Kidney (tissue), 14 donors: ENCODE measurements around the gene KIR3DL2. TPM values are rescaled to one million over a fixed set of nuclear protein-coding genes. Genes with fewer than 3 reads are reported as not detected.
"Not testable (repeated sequence)": the region's sequence is repeated elsewhere in the genome, so short reads cannot be mapped to it uniquely, and the experiment has no call there.

Experiments
- DNase-seq, 5 donors: peaks; one replicate each; pipeline ENCODE4 v3.0.0-alpha.2; 2013 to 2020
- FAIRE-seq: peaks from 2 replicates; lab custom pipeline; 2012; peaks lifted over from hg19 to GRCh38; lab: Jason Lieb, UNC
- H3K27ac ChIP-seq, 2 donors: one replicate each; pipeline ENCODE4 v1.7.0; 2013; ENCODE audit warnings: low read depth in 2 of 2, low read length in 2 of 2, inconsistent platforms in 1 of 2
- H3K27me3 ChIP-seq: one replicate; pipeline ENCODE4 v1.7.1; 2013; ENCODE audit warnings: low read length, inconsistent platforms; ENCODE audit not compliant: control insufficient read depth, insufficient read depth
- H3K36me3 ChIP-seq, 3 donors: one replicate each; pipeline versions ENCODE4 v1.7.0 to v1.7.1; 2013; ENCODE audit warnings: low read length in 3 of 3, control low read depth in 1 of 3, inconsistent platforms in 1 of 3; ENCODE audit not compliant: insufficient read depth in 3 of 3, control insufficient read depth in 2 of 3
- H3K4me1 ChIP-seq, 3 donors: one replicate each; pipeline versions ENCODE4 v1.7.0 to v1.7.1; 2013; ENCODE audit warnings: low read length in 3 of 3, inconsistent platforms in 1 of 3, low read depth in 1 of 3; ENCODE audit not compliant: control insufficient read depth in 2 of 3, insufficient read depth in 2 of 3
- H3K4me3 ChIP-seq, 3 donors: one replicate each; pipeline versions ENCODE4 v1.7.0 to v1.8.1; 2013; ENCODE audit warnings: low read length in 3 of 3, control low read depth in 1 of 3, inconsistent platforms in 1 of 3
- H3K9ac ChIP-seq, 3 donors: one replicate each; pipeline versions ENCODE4 v1.7.0 to v1.7.1; 2013; ENCODE audit warnings: low read length in 3 of 3, control low read depth in 1 of 3, inconsistent platforms in 1 of 3
- H3K9me3 ChIP-seq, 3 donors: one replicate each; pipeline versions ENCODE4 v1.7.0 to v1.7.1; 2013; ENCODE audit warnings: low read length in 3 of 3, control low read depth in 1 of 3, inconsistent platforms in 1 of 3; ENCODE audit not compliant: control insufficient read depth in 2 of 3, insufficient read depth in 1 of 3
- CTCF ChIP-seq: IDR thresholded peaks from 3 replicates; pipeline ENCODE4 v1.5.1; 2012; ENCODE audit warnings: mild to moderate bottlenecking, moderate library complexity, borderline replicate concordance; ENCODE audit not compliant: insufficient read depth; ENCODE audit errors: extremely low read depth
- intact Hi-C: fragments of 100-400 bp; cut with DNase I; formaldehyde crosslinking; loops from one replicate; pipeline ENCODE4 v1.11.1; 2022
- polyA plus RNA-seq: library from polyadenylated mRNA; stranded (reverse); fragments of 350-450 nt; fragmentation: Illumina TruSeq; extraction: RNeasy Lipid Tissue Mini Kit (QIAGEN cat#74804); gene quantifications from one replicate; pipeline ENCODE4 v1.2.3, GENCODE V29; 2014; ENCODE audit warnings: low read depth, low replicate concordance; ENCODE audit not compliant: insufficient read depth
- total RNA-seq: library from RNA; stranded (reverse); fragmentation: NEBNext Ultra II Directional; extraction: Animal tissue kit (Norgen Biotek cat#: 25700); gene quantifications from one replicate; pipeline ENCODE4 v1.2.1, GENCODE V29; 2021
- donor health status: control.
- donor health status: control.
- donor health status: control.
- donor health status: control.
- donor health status: control.
- donor health status: DM: yes; HTN: yes; CAD: no.
- donor health status: Normal renal cell carcinoma (clear cell type).

KIR3DL2 gene
- total and polyA plus RNA-seq, 2 donors from 2014 or later: 0.13 TPM; not detected in 1

GRCh38 chr19:54843171-54843570, 7.1 kb upstream of the KIR3DL2 start:
- H3K4me3 ChIP-seq, FAIRE-seq, H3K36me3 ChIP-seq, H3K27me3 ChIP-seq, H3K9ac ChIP-seq, H3K4me1 ChIP-seq, intact Hi-C loops, H3K9me3 ChIP-seq, H3K27ac ChIP-seq, DNase-seq: not testable (repeated sequence)

GRCh38 chr19:54850930-54851329, 687 bp downstream of the KIR3DL2 start:
- no peaks in the 10 kb centered on the region for H3K27me3 ChIP-seq
- no peak overlapping the region for H3K9ac ChIP-seq
- H3K27ac ChIP-seq: no peak overlapping the region
- no peaks in the 10 kb centered on the region for H3K9me3 ChIP-seq
- DNase-seq (peak in 1 of 5 donors; percentile 54), FAIRE-seq (no peak)
- TF ChIP-seq CTCF: no peak
- no peaks in the 10 kb centered on the region for H3K36me3 ChIP-seq
- no peaks in the 10 kb centered on the region for H3K4me1 ChIP-seq
- intact Hi-C loops: no loop called here
- H3K4me3 ChIP-seq: no peak overlapping the region

GRCh38 chr19:54851353-54851752, 1.1 kb downstream of the KIR3DL2 start:
- H3K4me3 ChIP-seq: no peak overlapping the region
- intact Hi-C loops: no loop called here
- no peaks in the 10 kb centered on the region for H3K9me3 ChIP-seq
- H3K9ac ChIP-seq: no peak overlapping the region
- H3K27me3 ChIP-seq: no peaks in the 10 kb centered on the region
- FAIRE-seq: no peak
- H3K27ac ChIP-seq: no peak overlapping the region
- no peaks in the 10 kb centered on the region for H3K4me1 ChIP-seq
- no peak for TF ChIP-seq CTCF
- DNase-seq: no peak
- H3K36me3 ChIP-seq: no peaks in the 10 kb centered on the region

- H3K27ac ChIP-seq, H3K4me1 ChIP-seq, H3K36me3 ChIP-seq, FAIRE-seq, DNase-seq, H3K9ac ChIP-seq, H3K4me3 ChIP-seq, H3K27me3 ChIP-seq, intact Hi-C loops, H3K9me3 ChIP-seq: not testable (repeated sequence)
Measured at GRCh38 chr19:54855241-54855640, 5.0 kb downstream of the KIR3DL2 start.

GRCh38 chr19:54858476-54858875, 8.2 kb downstream of the KIR3DL2 start:
- H3K4me1 ChIP-seq, H3K27ac ChIP-seq, H3K9me3 ChIP-seq, FAIRE-seq, H3K27me3 ChIP-seq, DNase-seq, H3K4me3 ChIP-seq, intact Hi-C loops, H3K9ac ChIP-seq, H3K36me3 ChIP-seq: not testable (repeated sequence)

- H3K4me3 ChIP-seq, H3K27me3 ChIP-seq, FAIRE-seq, H3K27ac ChIP-seq, H3K9ac ChIP-seq, DNase-seq, H3K36me3 ChIP-seq, H3K4me1 ChIP-seq, H3K9me3 ChIP-seq, intact Hi-C loops: not testable (repeated sequence)
Measured at GRCh38 chr19:54859421-54859820, 9.2 kb downstream of the KIR3DL2 start.

- intact Hi-C loops, H3K27ac ChIP-seq, H3K9ac ChIP-seq, DNase-seq, H3K9me3 ChIP-seq, H3K4me3 ChIP-seq, H3K36me3 ChIP-seq, H3K4me1 ChIP-seq, FAIRE-seq, H3K27me3 ChIP-seq: not testable (repeated sequence)
Measured at GRCh38 chr19:54863459-54863858, 13.2 kb downstream of the KIR3DL2 start.
